Sigmoid colon (tissue), 4 donors: ENCODE measurements around the gene NFIA.

ENCODE experiments used
- EP300 ChIP-seq, 4 donors: sonication (generic); formaldehyde crosslinking; IDR thresholded peaks; one replicate each; pipeline ENCODE4 v1.6.1; 2017; ENCODE audit warnings: antibody characterized with exemption in 4 of 4
- POLR2A ChIP-seq, 2 donors: fragments of 450-650 bp; IDR thresholded peaks; one replicate each; pipeline ENCODE4 v1.6.1; 2016; ENCODE audit warnings: antibody characterized with exemption in 2 of 2, mild to moderate bottlenecking in 2 of 2, moderate library complexity in 2 of 2
- TF ChIP-seq, protein P1 (sequence below), 4 experiments: fragments of 450-650 bp in 3 of 4; fragments of 200-600 bp in 1 of 4; IDR thresholded peaks; one replicate each; pipeline ENCODE4 v1.5.1; 2016 to 2019; ENCODE audit warnings: antibody characterized with exemption in 4 of 4, mild to moderate bottlenecking in 3 of 4, moderate library complexity in 2 of 4

DNA sequence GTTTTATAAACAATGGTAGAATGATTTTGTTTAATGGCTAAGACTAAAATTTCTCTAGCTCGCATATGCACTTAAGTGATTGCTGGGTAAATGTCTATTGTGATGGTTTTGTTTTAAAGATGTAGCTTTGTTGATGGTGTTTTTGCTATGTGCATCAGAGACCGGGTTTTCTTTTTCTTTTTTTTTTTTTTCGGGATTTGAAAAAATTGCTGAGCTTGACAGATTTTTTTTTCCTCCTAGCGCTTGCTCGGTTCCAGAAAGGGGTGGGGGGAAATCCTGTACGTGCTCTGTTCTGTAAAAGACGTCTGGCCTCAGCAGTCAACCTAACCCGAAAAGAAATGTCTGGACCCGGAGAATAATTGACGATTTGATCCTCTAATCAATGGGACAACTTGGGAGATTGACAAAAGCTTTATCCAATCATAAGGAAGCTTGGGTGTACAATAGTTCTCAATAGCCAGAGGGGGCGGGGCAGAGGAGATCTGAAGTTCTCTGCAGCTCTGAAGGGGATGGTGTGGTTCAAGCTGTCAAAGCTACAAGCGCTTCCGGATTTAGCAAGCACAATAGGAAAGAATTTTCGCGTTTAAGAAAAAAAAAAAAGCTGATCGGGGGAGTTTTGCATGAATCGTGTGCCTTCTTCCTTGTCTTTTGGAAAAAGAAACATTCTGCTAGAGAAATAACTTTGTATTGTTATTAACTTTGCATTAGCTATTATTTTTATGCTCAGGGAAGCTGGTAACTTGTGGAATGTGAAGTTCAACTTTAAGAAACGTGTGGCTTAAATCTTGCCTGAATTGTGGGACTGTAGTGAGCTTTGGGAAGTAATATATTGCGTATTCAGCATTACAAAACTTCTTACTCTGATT is 4.5 kb upstream of the NFIA start:
- no peak for TF ChIP-seq POLR2A (IDR thresholded peaks at IDR 0.05)
- TF ChIP-seq, protein P1, sequence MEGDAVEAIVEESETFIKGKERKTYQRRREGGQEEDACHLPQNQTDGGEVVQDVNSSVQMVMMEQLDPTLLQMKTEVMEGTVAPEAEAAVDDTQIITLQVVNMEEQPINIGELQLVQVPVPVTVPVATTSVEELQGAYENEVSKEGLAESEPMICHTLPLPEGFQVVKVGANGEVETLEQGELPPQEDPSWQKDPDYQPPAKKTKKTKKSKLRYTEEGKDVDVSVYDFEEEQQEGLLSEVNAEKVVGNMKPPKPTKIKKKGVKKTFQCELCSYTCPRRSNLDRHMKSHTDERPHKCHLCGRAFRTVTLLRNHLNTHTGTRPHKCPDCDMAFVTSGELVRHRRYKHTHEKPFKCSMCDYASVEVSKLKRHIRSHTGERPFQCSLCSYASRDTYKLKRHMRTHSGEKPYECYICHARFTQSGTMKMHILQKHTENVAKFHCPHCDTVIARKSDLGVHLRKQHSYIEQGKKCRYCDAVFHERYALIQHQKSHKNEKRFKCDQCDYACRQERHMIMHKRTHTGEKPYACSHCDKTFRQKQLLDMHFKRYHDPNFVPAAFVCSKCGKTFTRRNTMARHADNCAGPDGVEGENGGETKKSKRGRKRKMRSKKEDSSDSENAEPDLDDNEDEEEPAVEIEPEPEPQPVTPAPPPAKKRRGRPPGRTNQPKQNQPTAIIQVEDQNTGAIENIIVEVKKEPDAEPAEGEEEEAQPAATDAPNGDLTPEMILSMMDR (IDR thresholded peaks at IDR 0.05): no peak
- no peak for TF ChIP-seq EP300 (IDR thresholded peaks at IDR 0.05)
